Colon (tissue), 2 donors: ENCODE data around the gene LRP8.
"Not testable (repeated sequence)": the region's sequence is repeated elsewhere in the genome, so short reads cannot be mapped to it uniquely, and the experiment has no call there.

ENCODE experiments used
- FAIRE-seq: peaks from 2 replicates; lab custom pipeline; 2012; peaks lifted over from hg19 to GRCh38; lab: Jason Lieb, UNC
- donor health status: control.
- donor health status: control.

LRP8 gene

DNA sequence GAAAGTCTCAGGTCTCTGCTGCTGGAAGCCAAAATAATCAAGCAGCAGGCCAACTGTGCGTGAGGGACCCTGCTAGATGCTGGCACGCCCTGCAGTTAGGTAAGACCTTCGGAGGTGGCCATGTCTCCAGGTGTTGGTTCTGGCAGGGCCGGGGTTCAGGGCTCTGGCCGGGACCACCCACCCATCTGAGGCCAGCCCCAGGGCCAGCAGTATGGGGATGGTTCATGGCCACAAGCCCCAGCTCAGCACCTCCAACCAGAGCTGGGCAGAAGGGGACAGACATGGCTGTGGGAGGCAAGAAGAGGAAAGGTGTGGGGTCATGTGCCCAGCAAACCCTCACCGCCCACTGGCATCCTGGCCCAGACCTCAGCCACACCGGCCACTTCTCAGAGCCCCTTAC is 23.3 kb downstream of the LRP8 start:
- no peak for FAIRE-seq

DNA sequence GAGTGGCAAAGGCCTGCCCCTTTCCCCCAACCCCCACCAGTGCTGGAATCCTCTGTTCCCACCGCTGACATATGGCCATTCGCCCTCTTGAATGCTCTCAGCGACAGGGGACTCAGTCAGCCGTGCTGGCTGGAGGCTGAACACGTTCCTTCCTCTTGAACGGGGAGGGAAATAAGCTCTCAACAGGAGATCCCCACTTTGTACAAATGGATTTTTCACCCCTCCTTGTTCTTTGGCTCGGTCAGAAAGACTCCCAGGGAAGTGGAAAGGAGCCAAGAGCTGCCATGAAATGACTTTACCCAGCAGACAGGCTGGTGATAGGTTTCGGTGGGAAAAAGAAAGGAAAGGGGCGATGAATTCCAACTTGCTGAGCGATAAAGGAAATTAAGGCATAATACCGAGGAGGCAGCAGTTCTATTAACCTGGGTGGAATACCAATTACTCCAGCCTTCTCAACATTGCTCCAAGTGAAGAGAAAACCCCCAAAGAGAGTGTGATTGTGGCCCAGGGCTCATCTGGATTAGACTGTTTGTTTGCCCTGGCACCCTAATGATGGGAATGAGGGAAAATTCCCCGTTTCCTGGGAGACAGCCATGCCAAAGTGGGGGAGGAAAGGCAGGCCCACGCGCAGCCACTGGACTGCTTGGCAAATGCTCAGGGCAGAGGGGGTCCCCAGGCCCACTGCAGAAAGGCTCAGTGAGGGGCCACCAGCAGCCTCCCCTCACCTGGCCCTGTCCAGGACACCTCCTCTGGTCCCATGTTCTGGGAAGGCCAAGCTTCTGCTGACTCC is 23.9 kb downstream of the LRP8 start:
- FAIRE-seq = no peak

DNA sequence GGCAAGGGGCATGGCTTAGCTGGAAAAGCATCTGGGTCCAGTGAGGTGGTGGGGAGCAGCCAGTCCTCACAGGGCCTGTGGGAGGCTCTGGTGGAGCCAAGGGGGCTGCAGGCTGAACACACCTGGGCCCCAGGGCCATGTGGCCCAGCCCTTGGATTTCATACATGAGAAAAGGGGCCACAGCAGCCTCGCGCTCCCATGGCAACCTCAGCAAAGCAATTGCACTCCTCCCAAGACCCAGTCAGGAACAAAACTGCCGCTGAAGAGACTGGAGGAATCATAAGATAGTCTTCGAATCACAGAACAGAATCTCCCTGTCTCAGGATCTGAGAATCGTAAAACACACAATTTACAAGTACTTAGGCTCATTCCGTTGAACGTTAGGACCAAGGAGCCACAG is 24.6 kb downstream of the LRP8 start:
- no peak for FAIRE-seq

DNA sequence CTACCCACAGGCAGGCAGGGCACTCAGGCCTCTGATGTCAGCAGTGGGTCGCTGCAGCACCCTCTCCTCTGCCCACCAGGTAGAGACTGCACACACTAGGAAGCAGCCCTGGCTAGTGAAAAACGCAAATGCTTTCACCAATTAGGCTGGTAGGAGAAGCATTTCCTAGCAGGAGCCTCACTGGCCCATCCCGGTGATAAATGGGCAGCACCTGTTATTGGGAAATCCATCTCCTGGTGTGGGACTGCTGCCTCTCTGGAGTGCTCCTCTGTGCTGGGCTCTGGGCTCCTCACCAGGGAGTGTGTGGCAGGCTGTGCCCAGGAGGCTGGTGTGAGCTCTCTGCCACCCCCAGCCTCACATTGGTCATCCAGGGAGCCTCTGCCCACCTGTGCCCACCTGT is 28.6 kb downstream of the LRP8 start:
- no peak for FAIRE-seq

DNA sequence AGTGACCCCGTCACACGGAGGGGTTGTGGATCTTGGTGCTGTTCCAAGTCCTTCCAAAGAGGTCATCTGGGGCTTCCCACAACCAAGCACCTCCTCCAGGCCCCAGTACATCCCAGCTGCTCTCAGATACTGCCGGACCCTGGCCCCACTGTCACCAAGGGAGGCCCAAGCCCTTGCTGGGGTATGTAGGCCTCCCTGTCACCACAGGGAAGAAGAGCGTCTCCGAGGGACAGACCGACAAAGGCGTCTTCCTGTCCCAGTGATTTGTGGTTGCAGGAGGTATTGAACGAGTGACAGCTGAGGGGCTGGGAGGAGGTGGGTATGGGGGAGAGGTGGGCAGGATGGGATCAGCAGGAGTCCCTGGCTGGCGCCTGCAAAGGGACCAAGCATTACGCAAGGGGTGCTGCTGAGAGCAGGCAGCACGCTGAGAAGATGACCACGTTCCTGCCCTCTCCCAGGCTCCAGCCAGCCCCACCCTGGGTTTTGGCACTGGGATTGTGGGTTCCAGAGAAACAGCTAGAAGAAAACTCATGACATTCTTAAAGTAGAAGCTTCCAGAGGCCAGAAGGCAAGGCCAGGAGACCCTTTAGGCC is 29.7 kb downstream of the LRP8 start:
- FAIRE-seq = no peak

DNA sequence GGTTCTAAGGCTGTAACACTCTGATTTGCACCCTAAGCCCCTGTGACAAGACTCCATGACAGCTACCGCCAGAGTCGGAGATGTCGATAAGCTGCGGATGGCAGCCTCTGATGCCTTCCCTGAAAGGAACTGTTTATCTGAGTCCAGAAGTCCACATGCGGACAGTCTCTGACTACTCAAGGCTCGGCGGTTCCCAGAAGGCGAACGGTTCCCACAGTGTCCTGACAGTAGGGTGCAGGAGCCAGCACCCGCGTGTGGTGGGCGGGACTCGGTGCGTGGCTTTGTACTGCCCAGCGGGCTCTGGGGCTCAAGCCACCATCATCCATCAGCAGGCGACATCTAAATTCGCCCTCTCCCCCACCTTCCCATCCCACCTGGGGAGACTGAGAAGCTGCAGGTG is 30.7 kb downstream of the LRP8 start:
- no peak for FAIRE-seq

DNA sequence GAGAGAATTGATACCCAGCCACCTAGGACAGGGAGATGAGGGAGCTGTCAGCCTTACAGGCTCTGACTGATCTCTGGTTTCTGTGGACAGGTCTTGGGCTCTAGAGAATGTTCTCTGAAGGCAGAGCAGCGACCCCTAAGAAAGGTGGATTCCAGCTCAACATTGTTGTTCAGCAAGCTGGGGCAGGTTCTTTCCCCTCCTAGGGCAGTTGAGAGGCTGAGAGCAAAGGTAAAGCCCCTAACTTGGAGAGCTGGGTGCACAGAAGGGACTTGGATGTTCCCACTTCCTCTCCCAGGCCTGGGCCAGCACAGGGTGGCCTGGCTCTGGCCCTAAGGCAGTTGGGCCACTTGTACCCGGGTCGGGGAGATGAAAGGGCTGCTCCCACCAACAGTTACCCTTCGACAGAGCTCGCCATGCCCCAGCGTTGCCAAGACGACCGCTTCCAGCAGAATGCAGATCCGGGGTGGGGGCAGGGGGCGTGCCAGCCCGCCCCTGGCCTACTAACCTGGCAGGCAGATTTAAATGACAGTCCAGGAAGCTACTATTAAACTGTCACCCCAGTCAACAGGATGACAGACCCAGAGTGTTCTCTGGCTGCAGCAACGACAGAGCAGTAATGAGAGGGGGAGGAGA is 31.6 kb downstream of the LRP8 start:
- no peak for FAIRE-seq

DNA sequence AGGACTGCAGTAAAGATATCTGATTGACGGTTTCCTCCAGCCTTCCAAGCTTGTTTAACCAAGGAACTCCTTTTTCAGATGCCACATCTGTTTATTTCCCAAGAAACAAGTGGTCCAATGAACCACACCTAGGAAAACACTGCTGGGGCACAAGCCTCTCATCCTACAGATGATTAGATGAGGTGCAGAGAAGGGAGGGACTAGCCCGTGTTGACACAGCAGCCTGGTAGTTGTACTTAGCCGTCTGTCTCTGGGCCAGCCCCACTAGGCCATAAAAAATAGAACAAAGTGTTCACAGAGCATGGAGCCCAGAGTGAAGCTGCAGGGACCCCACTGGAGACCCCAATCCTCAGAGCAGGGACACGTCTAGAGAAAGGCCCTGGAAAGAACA is 32.1 kb downstream of the LRP8 start:
- no peak for FAIRE-seq

DNA sequence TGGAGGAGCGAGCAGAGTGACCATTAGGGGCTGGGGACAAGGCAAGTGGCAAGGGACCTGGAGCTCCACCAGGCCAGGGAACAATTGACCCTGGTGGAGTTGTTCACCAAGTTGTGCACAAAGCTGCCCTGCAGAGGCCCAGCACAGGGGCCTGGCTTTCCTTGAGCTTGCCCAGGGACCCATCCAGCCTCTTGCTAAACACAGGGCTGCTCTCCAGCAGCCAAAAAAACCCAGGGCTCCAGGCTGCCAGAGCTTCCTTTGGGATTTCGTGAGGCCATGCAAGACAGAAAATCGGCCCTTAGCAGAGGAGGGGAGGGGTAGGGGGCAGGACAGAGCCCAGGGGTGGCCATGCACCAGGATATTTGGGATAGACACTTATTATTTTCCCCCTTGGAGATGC is 32.6 kb downstream of the LRP8 start:
- FAIRE-seq = no peak

DNA sequence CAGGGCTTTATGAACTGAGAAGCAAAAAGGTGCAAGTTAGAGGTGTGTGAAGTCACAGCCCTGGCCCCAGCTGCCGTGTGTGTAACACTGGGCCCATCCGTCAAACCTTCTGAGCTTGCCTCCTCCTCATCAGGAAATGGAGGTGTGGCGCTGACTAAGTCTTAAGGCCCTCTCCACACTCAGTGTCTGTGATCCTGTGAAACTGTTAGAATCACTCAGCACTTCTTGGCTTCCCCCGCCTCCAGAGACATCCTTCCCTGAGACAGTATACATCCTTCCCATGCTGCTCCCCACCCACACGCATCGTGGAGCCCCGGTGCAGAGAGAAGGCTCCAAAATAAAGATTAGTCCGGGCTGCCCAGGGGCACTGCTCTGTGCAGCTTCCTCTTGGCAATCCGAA is 33.3 kb downstream of the LRP8 start:
- no peak for FAIRE-seq

DNA sequence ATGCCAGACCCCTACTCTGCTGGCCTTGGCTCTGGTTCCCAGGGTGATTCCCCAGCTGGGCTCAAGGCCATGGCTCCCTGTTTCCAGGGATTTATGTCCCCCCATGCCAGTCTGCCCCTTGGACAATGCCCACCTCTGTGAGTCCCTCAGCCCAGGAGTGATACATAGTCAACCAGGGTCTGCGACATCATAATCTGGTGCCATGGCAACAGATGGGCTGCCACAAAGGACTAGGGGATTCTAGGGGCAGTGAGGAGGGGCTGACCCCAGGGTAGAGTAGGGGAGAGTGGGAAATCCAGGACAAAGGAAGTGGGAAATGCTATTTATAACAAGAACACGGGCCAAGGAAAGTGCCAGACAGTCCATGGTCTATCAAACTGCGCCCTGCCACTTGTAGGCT is 33.8 kb downstream of the LRP8 start:
- FAIRE-seq = no peak

DNA sequence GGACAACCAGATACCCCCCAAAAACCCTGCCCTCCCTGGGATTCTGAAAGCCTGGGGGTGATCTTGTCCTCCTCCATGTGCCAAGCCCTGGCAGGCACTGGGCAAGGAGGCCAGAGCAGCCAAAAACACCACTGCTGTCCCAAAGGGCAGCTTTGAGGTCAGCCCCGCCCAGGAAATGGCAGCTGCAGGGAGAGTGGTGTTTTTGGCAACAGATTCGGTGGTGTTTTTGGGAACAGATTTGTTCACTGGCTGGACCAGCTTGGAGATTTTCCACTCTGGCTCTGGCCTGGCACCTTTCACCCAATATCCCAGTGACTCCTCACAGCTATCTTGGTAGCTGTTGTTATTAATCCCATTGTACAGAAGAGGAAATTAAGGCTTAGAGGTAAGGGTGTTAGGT is 34.7 kb downstream of the LRP8 start:
- FAIRE-seq = no peak

DNA sequence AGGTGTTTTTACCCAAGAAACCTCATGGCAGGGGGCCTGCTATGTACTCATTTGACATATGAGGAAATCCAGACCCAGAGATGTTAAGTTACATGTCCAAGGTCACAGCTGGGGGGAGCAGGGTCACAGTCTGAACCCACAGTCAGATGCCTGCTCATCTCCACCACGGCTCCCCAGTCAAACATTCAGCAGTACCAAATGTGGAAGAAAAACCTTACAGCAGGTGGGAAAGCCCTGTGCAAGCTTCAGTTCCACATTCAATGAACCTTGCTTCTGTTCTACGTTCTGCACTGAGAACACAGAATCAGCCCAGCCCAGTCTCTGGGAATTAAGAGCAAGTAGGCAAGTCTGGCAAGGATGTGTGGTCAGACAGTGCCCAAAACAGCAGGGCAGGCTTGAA is 35.2 kb downstream of the LRP8 start:
- no peak for FAIRE-seq

DNA sequence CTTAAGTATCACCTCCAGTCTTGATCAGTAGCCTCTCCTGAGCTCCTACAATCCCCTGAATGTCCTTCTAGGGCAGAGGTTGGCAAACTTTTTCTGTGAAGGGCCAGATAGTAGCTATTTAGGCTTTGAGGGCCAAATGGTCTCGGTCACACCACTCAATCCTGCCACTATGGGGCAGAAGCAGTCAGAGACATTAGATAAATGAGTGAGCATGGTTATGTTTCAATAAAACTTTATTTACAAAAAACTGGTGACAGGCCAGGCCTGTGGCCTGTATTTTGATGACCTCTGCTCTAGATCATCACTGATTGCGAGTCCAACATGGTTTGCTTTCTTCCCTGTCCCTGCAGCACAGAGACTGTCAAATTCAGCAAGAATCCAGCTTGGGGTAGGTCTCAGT is 36.3 kb downstream of the LRP8 start:
- no peak for FAIRE-seq

DNA sequence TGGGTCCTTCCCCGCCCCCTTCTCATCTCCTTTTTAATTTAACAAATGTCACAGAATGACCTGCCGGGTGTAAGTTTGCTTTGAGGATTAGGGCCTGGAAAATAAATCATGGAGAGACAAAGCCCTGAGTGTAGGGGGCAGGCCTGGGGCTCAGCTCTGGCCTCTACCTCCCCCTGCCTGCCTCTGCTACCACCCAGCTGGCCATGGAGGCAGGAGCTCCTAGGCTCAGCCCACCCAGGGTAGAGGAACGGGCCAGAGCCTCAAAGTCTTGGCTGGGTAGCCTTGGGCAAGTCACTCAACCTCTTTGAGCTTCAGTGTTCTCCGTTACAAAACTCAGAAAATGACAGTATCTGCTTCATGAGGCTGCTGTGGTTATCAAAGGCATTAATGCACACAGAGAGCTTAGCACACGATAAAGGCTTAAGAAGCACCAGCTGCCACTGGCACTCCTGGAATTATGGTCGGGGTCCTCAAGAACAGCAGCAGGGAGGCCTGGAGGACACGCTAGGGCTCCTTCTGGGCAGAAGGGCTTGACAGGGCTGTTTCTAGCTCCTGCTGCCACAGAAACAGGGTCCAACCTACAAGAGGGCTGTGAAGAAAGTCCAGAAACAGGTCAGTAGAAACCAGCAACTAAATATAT is 39.0 kb downstream of the LRP8 start:
- no peak for FAIRE-seq

DNA sequence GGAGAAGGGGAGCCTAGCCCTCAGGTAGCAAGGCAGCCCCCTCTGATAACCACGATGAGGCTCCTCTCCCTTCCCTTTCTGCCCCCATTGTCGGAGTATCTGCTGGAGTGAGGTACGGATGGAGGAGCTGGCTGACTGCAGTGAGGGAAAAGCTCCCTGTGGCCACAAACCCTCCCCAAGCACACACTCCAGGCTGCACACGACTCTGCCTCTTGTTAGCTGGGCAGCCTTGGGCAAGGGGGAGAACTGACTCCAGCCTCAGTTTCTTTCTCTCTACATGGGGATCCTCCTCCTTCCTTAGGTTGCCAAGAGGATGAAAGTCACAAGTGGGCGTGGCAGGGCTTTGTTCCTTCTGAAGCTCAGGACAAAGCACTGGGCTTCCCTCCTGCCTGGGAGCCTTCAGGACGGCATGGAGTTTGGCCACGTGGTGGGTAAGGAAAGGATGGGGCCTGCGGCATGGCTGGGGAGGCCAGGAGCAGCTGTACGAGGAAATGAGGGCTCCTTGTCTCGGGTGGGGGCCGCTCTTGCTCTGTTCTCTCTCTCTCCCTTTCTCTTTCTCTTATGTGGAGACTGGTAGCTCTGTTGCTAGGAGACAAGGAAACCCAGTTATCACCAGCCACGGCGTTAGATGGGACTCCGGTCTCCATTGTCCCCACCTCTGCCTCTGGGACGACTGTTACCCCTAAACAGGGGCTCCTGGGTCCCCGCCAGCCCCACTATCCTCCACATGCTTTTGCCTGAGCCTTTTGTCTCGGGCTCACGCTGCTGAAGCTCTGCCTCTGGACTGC is 39.7 kb downstream of the LRP8 start:
- FAIRE-seq = no peak

DNA sequence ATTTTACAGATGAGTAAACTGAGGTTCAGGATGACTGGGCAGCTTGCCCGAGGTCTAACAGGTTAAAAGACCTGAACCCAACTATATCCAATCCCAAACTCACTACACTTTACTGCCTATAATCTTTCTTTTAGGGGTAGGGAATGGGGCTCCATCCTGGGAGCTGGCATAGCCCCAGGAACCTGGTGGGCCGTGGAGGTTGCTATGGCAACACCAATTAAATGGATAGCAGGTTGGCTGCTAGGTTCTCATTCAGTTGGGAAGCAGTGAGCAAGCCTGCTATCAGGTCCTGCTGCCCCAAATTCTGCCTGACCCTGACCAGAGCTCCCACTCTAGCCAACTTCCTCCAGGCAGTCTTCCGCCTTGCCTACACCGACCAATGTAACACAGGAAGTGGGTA is 40.9 kb downstream of the LRP8 start:
- no peak for FAIRE-seq

DNA sequence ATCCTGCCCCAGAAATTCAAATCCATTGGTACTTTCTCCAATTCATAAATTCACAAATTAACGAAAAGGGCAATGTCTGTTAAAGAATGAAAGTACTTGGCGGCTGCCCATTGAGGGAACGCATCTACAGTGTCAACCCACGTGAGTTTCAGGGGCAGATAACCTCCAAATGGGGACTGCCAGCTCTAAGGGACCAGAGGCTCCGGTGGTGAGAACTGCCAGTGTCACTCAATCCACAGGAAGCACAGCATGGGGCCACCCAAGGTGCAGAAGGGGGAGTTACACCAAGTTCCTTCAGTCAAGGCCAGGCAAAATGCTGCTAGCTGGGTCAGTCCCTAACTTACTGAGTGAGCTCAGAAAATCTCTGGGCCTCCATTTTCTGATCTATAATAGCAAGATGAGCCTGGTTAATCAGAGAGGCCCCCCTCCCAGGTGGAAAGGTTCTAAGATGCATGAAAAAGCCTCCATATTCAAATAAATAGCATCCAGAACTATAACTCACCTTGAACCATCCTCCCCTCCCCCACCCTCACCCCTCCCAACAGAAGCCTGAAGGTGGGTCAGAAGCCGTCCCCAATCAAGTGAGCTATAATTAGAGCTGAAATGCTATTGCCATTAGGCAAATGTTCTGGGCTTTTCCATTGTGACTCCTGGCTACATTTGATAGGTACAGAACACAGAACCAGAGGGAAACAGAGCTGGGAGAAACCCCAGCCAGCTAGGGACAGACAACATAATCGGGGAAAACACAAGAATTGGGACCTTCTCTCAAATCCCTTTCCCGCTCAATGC is 41.7 kb downstream of the LRP8 start:
- no peak for FAIRE-seq

DNA sequence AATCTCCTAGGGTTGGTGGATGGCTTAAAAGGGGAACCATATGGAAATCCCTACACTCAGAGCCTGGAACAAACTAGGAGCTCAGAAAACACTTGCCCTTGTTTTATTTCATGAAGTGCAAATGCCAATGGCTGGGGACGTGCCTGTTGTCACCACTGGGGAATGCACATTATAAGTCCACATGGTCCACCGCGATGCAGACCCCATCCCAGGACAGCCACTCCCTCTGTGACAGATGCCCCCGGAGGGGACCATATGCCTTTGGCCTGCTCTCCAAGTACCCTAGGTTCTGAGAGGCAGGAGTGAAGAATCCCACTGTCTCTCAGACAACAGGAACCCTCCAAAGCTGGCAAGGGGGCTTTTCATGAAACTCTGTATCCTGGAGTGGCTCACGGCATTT is 42.3 kb downstream of the LRP8 start:
- FAIRE-seq = no peak

DNA sequence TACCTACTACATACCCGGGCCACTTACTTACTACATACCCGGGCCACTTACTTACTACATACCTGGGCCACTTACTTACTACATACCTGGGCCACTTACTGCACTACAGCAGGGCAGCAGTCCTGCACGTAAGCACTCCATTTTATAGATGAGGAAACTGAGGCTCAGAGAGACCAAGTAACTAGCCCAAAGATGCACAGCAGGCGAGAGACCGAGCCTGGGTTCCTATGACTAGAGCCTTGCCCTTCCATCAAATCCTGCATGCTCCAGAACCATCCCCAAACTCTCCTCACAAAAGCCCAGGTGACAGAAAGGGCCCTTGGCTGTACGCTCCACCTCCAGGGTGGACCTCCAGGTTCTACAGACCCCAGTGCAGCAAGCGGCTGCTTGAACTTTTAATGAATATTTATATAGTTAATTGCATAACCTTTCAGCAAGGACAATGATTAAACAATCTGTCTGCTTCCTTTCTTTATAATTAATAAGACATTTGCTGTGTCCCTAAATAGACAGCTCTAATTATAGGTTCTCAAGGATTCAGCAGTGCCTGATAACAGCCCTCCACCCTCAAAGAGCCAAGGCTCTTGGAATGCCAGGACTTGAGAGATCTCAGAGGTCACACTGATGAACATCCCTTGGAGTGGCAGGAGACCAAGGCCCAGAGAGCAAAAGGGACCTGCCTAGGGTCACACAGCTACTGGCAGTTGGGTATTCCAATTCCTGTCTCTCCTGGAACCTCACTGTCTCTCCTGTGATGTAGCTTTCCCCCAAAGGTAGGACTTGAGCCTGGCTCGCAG is 43.4 kb downstream of the LRP8 start:
- FAIRE-seq = no peak

DNA sequence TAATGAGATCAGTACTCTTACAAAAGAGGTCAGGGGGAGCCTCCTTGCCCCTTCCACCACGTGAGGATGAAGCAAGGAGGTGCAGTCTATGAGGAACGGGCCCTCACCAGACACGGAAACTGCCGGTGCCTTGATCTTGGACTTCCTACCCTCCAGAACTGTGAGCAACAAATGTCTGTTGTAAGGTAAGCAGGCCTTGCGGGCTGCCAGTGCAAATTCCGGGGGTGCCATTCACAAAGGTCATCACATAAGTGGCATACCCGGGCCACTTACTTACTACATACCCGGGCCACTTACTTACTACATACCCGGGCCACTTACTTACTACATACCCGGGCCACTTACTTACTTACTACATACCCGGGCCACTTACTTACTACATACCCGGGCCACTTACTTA is 44.7 kb downstream of the LRP8 start:
- not testable (repeated sequence) for FAIRE-seq
